GM19324 (cell line): Measurements from ENCODE around the gene TMUB2.
"Not testable (repeated sequence)": the region's sequence is repeated elsewhere in the genome, so short reads cannot be mapped to it uniquely, and the experiment has no call there.

ENCODE experiments used
- ATAC-seq: cut with Tn5 transposase; IDR thresholded peaks from one replicate; pipeline ENCODE4 v1.9.1; 2021; ENCODE audit warnings: mild to moderate bottlenecking, moderate library complexity; ENCODE audit not compliant: unreplicated experiment, low FRiP score

Gene TMUB2

GRCh38 chr17:44186307-44187130 is at the start of gene TMUB2:
Gene TMUB2, plus strand, starts transcription at chr17:44186972. Its CDS starts 737 bp downstream, at chr17:44187709.
- ATAC-seq, result peak; percentile 93

- ATAC-seq, result no peak
Observed at GRCh38 chr17:44137891-44138709, 48.7 kb upstream of the TMUB2 start.

- not testable (repeated sequence) for ATAC-seq
Observed at GRCh38 chr17:44143921-44144320, 42.9 kb upstream of the TMUB2 start.

GRCh38 chr17:44144966-44145739 is 41.6 kb upstream of the TMUB2 start:
- no peak for ATAC-seq

GRCh38 chr17:44146375-44147346 is 40.1 kb upstream of the TMUB2 start:
- no peak for ATAC-seq

- ATAC-seq, result no peak
Observed at GRCh38 chr17:44147812-44148211, 39.0 kb upstream of the TMUB2 start.

GRCh38 chr17:44149066-44149465 is 37.7 kb upstream of the TMUB2 start:
- ATAC-seq, result not testable (repeated sequence)

- no peak for ATAC-seq
Observed at GRCh38 chr17:44149750-44150329, 36.9 kb upstream of the TMUB2 start.

- ATAC-seq, result no peak
Observed at GRCh38 chr17:44152875-44153274, 33.9 kb upstream of the TMUB2 start.

- ATAC-seq, result no peak
Observed at GRCh38 chr17:44155488-44155887, 31.3 kb upstream of the TMUB2 start.

- ATAC-seq, result no peak
Observed at GRCh38 chr17:44159519-44160210, 27.1 kb upstream of the TMUB2 start.

GRCh38 chr17:44164476-44164875 is 22.3 kb upstream of the TMUB2 start:
- no peak for ATAC-seq

- ATAC-seq, result no peak
Observed at GRCh38 chr17:44167181-44167861, 19.5 kb upstream of the TMUB2 start.

GRCh38 chr17:44170135-44170498 is 16.7 kb upstream of the TMUB2 start:
- ATAC-seq, result no peak

GRCh38 chr17:44170499-44171201 is 16.1 kb upstream of the TMUB2 start, which contains the start of gene ASB16:
Gene ASB16, plus strand, starts transcription at chr17:44170704. Its CDS starts 86 bp downstream, at chr17:44170790.
- no peak for ATAC-seq

- no peak for ATAC-seq
Observed at GRCh38 chr17:44171931-44172455, 14.8 kb upstream of the TMUB2 start.

GRCh38 chr17:44174427-44174826 is 12.3 kb upstream of the TMUB2 start:
- no peak for ATAC-seq
